Activated CD4-positive, CD25-positive, alpha-beta regulatory T cell treated with anti-CD3 and anti-CD28 coated beads, Interleukin-2, amount 50 U/mL, for 24 hours (primary cell): ENCODE measurements around the gene LMX1B.
"Not testable (repeated sequence)": the region's sequence is repeated elsewhere in the genome, so short reads cannot be mapped to it uniquely, and the experiment has no call there.

Experiments used
- ATAC-seq, 2 donors: fragments of 150-1000 bp; cut with Tn5 transposase; one replicate each; pipeline ENCODE4 v1.10.0; 2021; ENCODE audit warnings: mild to moderate bottlenecking in 1 of 2, moderate library complexity in 1 of 2

LMX1B gene

GRCh38 chr9:126613651-126614050 is at the start of gene LMX1B:
Gene LMX1B, plus strand, starts transcription at chr9:126613928. Its CDS starts 522 bp downstream, at chr9:126614450.
- no peak for ATAC-seq

- ATAC-seq: no peak
These were observed 49.6 kb upstream of the LMX1B start for GRCh38 chr9:126564128-126564527.

GRCh38 chr9:126564716-126565115 is 49.0 kb upstream of the LMX1B start:
- no peak for ATAC-seq

- ATAC-seq: no peak
These were observed 48.2 kb upstream of the LMX1B start for GRCh38 chr9:126565336-126566128.

GRCh38 chr9:126569036-126569435 is 44.7 kb upstream of the LMX1B start:
- ATAC-seq: no peak

- ATAC-seq: no peak
These were observed 35.7 kb upstream of the LMX1B start for GRCh38 chr9:126578029-126578428.

- not testable (repeated sequence) for ATAC-seq
These were observed 33.4 kb upstream of the LMX1B start for GRCh38 chr9:126580319-126580718.

- no peak for ATAC-seq
These were observed 31.8 kb upstream of the LMX1B start for GRCh38 chr9:126581893-126582292.

- no peak for ATAC-seq
These were observed 31.3 kb upstream of the LMX1B start for GRCh38 chr9:126582427-126582826.

GRCh38 chr9:126583144-126583760 is 30.5 kb upstream of the LMX1B start:
- ATAC-seq: no peak

- ATAC-seq: no peak
These were observed 29.1 kb upstream of the LMX1B start for GRCh38 chr9:126584611-126585010.

GRCh38 chr9:126586236-126586635 is 27.5 kb upstream of the LMX1B start:
- no peak for ATAC-seq

GRCh38 chr9:126587187-126588185 is 26.2 kb upstream of the LMX1B start:
- no peak for ATAC-seq

- ATAC-seq: no peak
These were observed 25.1 kb upstream of the LMX1B start for GRCh38 chr9:126588491-126589168.

- ATAC-seq: no peak
These were observed 24.4 kb upstream of the LMX1B start for GRCh38 chr9:126589349-126589748.

GRCh38 chr9:126591083-126591482 is 22.6 kb upstream of the LMX1B start:
- no peak for ATAC-seq

- ATAC-seq: no peak
These were observed 21.8 kb upstream of the LMX1B start for GRCh38 chr9:126591922-126592321.

- no peak for ATAC-seq
These were observed 21.3 kb upstream of the LMX1B start for GRCh38 chr9:126592461-126592860.

GRCh38 chr9:126595982-126596381 is 17.7 kb upstream of the LMX1B start:
- no peak for ATAC-seq

GRCh38 chr9:126599047-126599650 is 14.6 kb upstream of the LMX1B start:
- no peak for ATAC-seq

GRCh38 chr9:126604059-126605055 is 9.4 kb upstream of the LMX1B start:
- no peak for ATAC-seq
